ENCODE data around the gene PRKCE.

DNA sequence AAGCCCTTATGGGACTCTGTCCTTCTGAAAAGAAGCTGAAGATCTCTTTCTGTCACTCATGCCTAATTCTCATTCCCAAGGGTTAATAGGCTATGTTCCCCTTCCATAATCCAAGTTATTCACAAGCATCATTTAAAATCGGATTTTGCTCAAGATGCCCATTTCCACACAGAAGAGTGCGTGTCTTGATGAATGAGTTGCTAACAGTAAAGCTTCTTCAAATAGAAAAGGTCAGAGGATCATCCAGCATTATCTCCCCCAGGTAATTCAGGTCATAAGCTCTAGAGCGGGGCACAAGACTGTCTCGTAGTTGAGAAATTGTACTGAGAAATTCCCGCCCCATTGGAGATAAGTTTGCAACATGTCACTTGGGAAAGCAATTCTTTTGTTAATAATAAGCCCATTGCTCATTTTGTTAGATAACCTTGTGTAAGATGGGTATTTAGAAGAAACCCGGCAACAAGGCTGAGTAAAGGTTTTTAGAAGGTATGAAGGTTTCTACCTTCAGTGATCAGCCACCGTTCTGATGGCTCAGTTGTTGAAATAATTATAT is 355.1 kb downstream of the PRKCE start:
- TF ChIP-seq HDAC2 (IDR thresholded peaks at IDR 0.05; ENCODE audit: borderline replicate concordance in 1 of 2, low read depth in 2 of 2, low read length in 2 of 2) = no peak
- TF ChIP-seq HDAC6 (IDR thresholded peaks at IDR 0.05; ENCODE audit: low read depth, low read length) = no peak
- TF ChIP-seq POLR2A (IDR thresholded peaks at IDR 0.05; ENCODE audit: control extremely low read depth in 1 of 2, low read depth in 2 of 2, low read length in 2 of 2) = no peak
- TF ChIP-seq, protein P1, sequence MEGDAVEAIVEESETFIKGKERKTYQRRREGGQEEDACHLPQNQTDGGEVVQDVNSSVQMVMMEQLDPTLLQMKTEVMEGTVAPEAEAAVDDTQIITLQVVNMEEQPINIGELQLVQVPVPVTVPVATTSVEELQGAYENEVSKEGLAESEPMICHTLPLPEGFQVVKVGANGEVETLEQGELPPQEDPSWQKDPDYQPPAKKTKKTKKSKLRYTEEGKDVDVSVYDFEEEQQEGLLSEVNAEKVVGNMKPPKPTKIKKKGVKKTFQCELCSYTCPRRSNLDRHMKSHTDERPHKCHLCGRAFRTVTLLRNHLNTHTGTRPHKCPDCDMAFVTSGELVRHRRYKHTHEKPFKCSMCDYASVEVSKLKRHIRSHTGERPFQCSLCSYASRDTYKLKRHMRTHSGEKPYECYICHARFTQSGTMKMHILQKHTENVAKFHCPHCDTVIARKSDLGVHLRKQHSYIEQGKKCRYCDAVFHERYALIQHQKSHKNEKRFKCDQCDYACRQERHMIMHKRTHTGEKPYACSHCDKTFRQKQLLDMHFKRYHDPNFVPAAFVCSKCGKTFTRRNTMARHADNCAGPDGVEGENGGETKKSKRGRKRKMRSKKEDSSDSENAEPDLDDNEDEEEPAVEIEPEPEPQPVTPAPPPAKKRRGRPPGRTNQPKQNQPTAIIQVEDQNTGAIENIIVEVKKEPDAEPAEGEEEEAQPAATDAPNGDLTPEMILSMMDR (IDR thresholded peaks at IDR 0.05; ENCODE audit: control extremely low read depth in 1 of 3, insufficient read depth in 1 of 3, low read depth in 1 of 3, low read length in 3 of 3) = no peak
- TF ChIP-seq CHD7 (IDR thresholded peaks at IDR 0.05; ENCODE audit: insufficient replicate concordance, low read length) = no peak
- no peak for TF ChIP-seq ATF2 (IDR thresholded peaks at IDR 0.05; ENCODE audit: low read length)
